ENCODE results near the gene CALCB.
"Not testable (repeated sequence)": the region's sequence is repeated elsewhere in the genome, so short reads cannot be mapped to it uniquely, and the experiment has no call there.

Gene CALCB

DNA sequence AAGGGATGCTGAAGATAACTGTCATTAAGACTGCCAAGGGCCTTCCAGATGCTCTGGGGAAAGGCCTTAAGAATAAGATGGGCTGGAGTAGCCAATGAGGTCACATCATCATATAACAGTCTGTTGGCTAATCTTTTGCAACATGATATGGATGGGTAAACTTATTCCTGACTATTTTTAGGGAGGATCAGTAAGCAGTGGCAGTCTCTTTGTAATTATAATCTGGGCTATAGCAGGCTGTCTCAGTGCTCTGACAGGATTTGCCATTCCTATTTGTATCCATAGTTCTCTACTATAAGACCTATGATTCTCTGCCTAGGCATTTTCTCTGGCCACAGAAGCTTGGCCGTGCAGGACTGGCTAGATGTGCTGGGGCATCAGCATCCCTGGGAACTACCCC is 16.1 kb upstream of the CALCB start:
- no peak overlapping the region for H3K4me3 ChIP-seq (ENCODE audit: low read depth, low read length)
- no peak for DNase-seq (ENCODE audit: low read depth, low spot score)
- in situ Hi-C loops (cut with HindIII; ENCODE audit: low sequenced_read_pairs): no loop called here
- TF ChIP-seq, protein P1, sequence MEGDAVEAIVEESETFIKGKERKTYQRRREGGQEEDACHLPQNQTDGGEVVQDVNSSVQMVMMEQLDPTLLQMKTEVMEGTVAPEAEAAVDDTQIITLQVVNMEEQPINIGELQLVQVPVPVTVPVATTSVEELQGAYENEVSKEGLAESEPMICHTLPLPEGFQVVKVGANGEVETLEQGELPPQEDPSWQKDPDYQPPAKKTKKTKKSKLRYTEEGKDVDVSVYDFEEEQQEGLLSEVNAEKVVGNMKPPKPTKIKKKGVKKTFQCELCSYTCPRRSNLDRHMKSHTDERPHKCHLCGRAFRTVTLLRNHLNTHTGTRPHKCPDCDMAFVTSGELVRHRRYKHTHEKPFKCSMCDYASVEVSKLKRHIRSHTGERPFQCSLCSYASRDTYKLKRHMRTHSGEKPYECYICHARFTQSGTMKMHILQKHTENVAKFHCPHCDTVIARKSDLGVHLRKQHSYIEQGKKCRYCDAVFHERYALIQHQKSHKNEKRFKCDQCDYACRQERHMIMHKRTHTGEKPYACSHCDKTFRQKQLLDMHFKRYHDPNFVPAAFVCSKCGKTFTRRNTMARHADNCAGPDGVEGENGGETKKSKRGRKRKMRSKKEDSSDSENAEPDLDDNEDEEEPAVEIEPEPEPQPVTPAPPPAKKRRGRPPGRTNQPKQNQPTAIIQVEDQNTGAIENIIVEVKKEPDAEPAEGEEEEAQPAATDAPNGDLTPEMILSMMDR (IDR thresholded peaks at IDR 0.05; ENCODE audit: low read depth, low read length): no peak

DNA sequence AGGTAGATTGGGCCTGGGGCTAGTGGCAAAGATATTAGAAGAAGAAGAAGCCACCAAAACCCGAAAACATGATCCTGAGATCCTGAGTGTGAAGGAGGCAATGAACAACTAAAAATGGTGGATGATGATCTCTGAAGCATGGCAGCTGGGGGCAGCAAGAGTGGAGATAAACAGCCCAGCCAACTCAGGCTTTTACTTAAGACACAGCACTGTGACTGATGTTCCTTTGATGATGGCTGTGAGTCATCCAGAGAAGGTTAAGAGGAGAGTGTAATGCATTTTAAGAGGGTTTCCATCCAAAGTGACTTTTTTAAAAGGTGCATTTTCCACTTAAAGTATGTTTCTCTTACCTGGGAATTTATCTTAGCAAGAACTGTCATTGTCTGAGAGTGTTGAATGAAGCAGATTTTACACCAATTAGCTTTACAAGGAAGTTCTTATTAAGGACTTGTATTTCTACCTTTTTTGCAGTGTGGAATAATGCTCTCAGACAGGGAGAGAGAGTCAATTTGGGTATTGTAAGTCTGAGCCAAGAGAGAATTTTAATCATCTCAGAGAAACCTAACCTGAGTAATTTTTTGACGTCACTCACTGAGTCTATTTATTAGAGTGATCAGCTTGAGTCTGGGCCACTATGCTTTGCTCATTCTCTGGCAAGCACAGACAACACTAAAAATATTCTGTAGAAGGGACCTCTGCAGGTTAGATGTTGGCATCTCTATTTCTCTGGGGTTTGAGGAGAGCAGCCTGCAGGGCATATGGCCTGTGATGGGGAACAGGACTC is 14.1 kb upstream of the CALCB start:
- in situ Hi-C loops (cut with HindIII; ENCODE audit: low sequenced_read_pairs): no loop called here
- no peak for DNase-seq (ENCODE audit: low read depth, low spot score)
- no peak overlapping the region for H3K4me3 ChIP-seq (ENCODE audit: low read depth, low read length)
- TF ChIP-seq, protein P1 (IDR thresholded peaks at IDR 0.05; ENCODE audit: low read depth, low read length): no peak

DNA sequence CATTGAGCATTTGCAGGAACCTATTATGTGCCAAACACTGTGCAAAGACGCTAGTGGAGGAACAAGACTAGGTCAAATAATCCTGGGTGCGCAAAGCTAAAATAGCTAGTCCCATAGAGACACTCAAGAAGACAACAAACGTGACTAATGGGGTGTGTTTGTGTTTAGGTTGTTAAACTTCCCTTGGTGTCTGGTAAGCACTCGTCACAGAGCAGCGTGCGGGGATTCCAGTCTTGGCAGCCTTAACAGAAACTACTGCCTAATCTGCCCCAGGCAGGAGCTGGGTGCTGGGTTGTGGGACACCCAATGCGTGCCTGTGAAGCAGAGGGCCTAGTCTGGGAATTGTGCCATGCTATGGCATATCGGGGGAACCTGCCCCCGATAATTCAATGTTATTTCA is 10.8 kb upstream of the CALCB start:
- DNase-seq (ENCODE audit: low read depth, low spot score): no peak
- no peak overlapping the region for H3K4me3 ChIP-seq (ENCODE audit: low read depth, low read length)
- in situ Hi-C loops (cut with HindIII; ENCODE audit: low sequenced_read_pairs): no loop called here
- TF ChIP-seq, protein P1 (IDR thresholded peaks at IDR 0.05; ENCODE audit: low read depth, low read length): no peak

DNA sequence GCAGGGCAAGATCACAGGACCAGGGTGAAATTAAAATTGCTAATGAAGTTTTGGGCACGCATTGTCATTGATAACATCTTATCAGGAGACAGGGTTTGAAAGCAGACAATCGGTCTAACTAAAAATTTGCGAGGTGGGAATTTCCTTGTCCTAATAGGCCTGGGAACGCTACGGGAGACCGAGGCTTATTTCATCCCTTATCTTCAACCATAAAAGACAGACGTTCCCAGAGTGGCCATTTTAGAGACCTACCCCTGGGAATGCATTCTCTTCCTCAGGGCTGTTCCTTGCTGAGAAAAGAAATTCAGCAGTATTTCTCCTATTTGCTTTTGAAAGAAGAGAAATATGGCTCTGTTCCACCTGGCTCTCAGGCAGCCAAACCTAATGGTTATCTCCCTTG is 3.6 kb upstream of the CALCB start:
- H3K4me3 ChIP-seq (ENCODE audit: low read depth, low read length); DNase-seq (ENCODE audit: low read depth, low spot score); in situ Hi-C loops (cut with HindIII; ENCODE audit: low sequenced_read_pairs): not testable (repeated sequence)

DNA sequence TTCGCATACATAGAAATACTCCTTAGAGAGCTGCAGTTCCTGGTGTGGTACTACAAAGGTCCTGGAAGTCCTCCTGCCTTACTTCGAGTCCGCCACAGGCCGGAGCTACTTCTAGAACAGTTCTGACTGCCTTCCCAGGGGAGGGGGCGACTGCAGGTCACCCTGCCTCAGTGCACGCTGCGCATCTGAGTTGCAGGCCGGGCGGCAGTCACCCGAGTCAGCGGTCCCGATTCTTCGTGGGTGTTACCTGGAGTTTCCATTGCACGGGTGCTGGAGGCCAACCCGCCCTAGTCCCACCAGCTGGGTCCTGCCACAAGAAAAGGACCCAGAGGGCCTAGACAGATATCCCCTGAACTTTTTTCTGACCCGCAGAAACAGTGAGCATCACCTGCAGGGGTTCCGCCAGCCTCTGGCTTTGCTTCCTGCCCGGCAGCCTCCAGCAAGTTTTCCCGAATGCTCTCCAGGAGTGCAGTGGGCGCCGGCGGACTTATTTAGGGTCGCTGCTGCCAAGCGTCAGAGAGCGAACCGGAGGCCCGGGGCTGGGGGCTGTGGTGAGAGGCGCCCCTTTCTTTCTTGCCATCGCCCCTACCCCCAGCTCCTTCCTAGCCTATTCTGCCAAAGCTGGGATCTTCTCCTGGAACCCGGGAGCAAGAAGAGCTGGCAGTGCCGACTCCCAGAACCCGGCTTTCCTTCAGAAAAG is 1.7 kb upstream of the CALCB start:
- in situ Hi-C loops (cut with HindIII; ENCODE audit: low sequenced_read_pairs): no loop called here
- H3K4me3 ChIP-seq (ENCODE audit: low read depth, low read length): no peak overlapping the region
- TF ChIP-seq, protein P1 (IDR thresholded peaks at IDR 0.05; ENCODE audit: low read depth, low read length): no peak
- no peak for DNase-seq (ENCODE audit: low read depth, low spot score)

DNA sequence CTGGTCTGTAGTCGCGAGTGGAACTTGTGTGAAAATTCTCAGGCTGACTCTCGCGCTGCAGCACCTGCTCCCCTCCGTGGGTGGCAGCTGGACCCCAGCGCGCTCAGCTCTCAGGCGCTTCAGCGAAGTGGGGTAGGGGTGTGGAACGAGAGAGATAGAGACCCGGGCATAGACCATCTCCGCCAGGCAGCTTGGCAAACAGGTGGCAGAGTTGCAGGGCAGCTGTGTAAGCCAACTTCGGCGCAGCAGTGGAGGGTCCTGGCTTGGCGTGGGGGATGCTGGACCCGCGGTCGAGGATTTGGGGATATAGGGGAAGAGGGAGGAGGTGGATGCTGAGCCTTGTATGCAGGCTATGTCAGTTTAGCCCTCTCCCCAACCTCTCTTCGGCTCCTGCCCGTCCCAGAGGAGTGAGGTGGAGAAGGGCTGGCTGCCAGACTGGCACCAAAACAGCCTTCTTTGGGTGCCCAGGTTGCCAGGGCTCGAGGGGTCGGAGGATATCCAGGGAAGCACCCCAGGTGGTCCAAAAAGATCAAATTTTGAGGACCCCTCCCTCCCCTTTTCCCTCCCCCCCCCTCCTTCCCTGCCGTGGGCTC is 746 bp upstream of the CALCB start:
- H3K4me3 ChIP-seq (ENCODE audit: low read depth, low read length): no peak overlapping the region
- no peak for DNase-seq (ENCODE audit: low read depth, low spot score)
- in situ Hi-C loops (cut with HindIII; ENCODE audit: low sequenced_read_pairs): no loop called here
- TF ChIP-seq, protein P1 (IDR thresholded peaks at IDR 0.05; ENCODE audit: low read depth, low read length): no peak

All from astrocyte of the spinal cord (primary cell).